GM12878 (cell line): ENCODE data around the gene ZBTB32. TPM values are rescaled to one million over a fixed set of nuclear protein-coding genes. Genes with fewer than 3 reads are reported as not detected.

Experiments
- ATAC-seq: fragments of 200-7000 bp; cut with Tn5 transposase; 3 replicates; pipeline ENCODE4 v1.9.1; 2020; ENCODE audit warnings: mild to moderate bottlenecking, moderate library complexity
- BruUV-seq: library from RNA; stranded (reverse); fragments of 400-500 nt; replicated peaks from 2 replicates; lab custom pipeline; 2021; lab: Mats Ljungman, UMichigan
- CTCF ChIA-PET: fragments of 300-600 bp; sonication (Branson Sonifier 250); formaldehyde crosslinking; extraction: SDS; loops from one replicate; lab custom pipeline; 2021; ENCODE audit warnings: inconsistent platforms; lab: Yijun Ruan, JAX
- POLR2A ChIA-PET: fragments of 350-600 bp; formaldehyde crosslinking; extraction: SDS; loops from one replicate; lab custom pipeline; 2021; ENCODE audit warnings: inconsistent platforms; lab: Charles Lee
- RAD21 ChIA-PET: fragments of 300-600 bp; sonication (Branson Sonifier 250); formaldehyde crosslinking; loops from one replicate; lab custom pipeline; 2023; ENCODE audit warnings: antibody characterized with exemption; ENCODE audit not compliant: unreplicated experiment; lab: Charles Lee
- SMC1A ChIA-PET: fragments of 300-600 bp; sonication (Branson Sonifier 250); formaldehyde crosslinking; loops from one replicate; lab custom pipeline; 2023; ENCODE audit not compliant: unreplicated experiment, uncharacterized antibody; lab: Charles Lee
- DNase-seq: peaks from one replicate; pipeline ENCODE4 v3.0.0-alpha.2; 2011; ENCODE audit warnings: low read depth, low spot score
- FAIRE-seq: peaks from 3 replicates; lab custom pipeline; 2011; peaks lifted over from hg19 to GRCh38; lab: Jason Lieb, UNC
- H2AFZ ChIP-seq: 2 replicates; pipeline ENCODE4 v1.6.0; 2011; ENCODE audit warnings: low read depth, low read length, control low read depth; ENCODE audit not compliant: control insufficient read depth
- H3K27ac ChIP-seq: 2 replicates; pipeline ENCODE4 v1.5.1; 2011; ENCODE audit warnings: control low read depth; ENCODE audit not compliant: control insufficient read depth, insufficient read depth
- H3K27me3 ChIP-seq, 2 experiments: replicated peaks in 1 of 2; 2 replicates each; pipeline versions ENCODE4 v1.6.0 to v1.6.1; 2011; ENCODE audit warnings: low read length in 1 of 2; ENCODE audit not compliant: control insufficient read depth in 2 of 2, insufficient read depth in 2 of 2
- H3K36me3 ChIP-seq, 2 experiments: 2 replicates each; pipeline ENCODE4 v1.5.1; 2011; ENCODE audit warnings: low read length in 1 of 2; ENCODE audit not compliant: control insufficient read depth in 2 of 2, insufficient read depth in 2 of 2
- H3K4me1 ChIP-seq: 2 replicates; pipeline ENCODE4 v1.6.1; 2011; ENCODE audit warnings: mild to moderate bottlenecking, low read length, moderate library complexity, mixed read lengths; ENCODE audit not compliant: control insufficient read depth, insufficient read depth
- H3K4me2 ChIP-seq: 2 replicates; pipeline ENCODE4 v1.6.0; 2011; ENCODE audit warnings: control low read depth; ENCODE audit not compliant: control insufficient read depth, insufficient read depth
- H3K4me3 ChIP-seq: fragments of 200-600 bp; sonication (generic); 2 replicates; pipeline ENCODE4 v1.5.1; 2016
- H3K79me2 ChIP-seq: 2 replicates; pipeline ENCODE4 v1.6.0; 2011; ENCODE audit warnings: low read length; ENCODE audit not compliant: control insufficient read depth, insufficient read depth
- H3K9ac ChIP-seq: 2 replicates; pipeline ENCODE4 v1.8.0; 2011; ENCODE audit warnings: low read length, control low read depth, mixed read lengths; ENCODE audit not compliant: control insufficient read depth, insufficient read depth
- H3K9me3 ChIP-seq: replicated peaks from 3 replicates; pipeline ENCODE4 v1.5.1; 2011; ENCODE audit warnings: mild to moderate bottlenecking, low read length; ENCODE audit not compliant: control insufficient read depth, insufficient read depth
- H4K20me1 ChIP-seq: 2 replicates; pipeline ENCODE4 v1.6.0; 2011; ENCODE audit not compliant: control insufficient read depth, insufficient read depth
- CBX5 ChIP-seq: sonication (generic); IDR thresholded peaks from 2 replicates; pipeline ENCODE4 v1.6.1; 2016; ENCODE audit warnings: low read depth, moderate library complexity, mild to moderate bottlenecking, inconsistent platforms
- CREB1 ChIP-seq: IDR thresholded peaks from 2 replicates; pipeline ENCODE4 v1.6.1; 2012; ENCODE audit warnings: low read depth, mild to moderate bottlenecking, inconsistent platforms
- CREM ChIP-seq: IDR thresholded peaks from 2 replicates; pipeline ENCODE4 v1.6.1; 2014; ENCODE audit warnings: antibody characterized with exemption, low read depth
- EED ChIP-seq: sonication (generic); IDR thresholded peaks from 2 replicates; pipeline ENCODE4 v1.6.1; 2016; ENCODE audit warnings: antibody characterized with exemption, low read depth
- IKZF2 ChIP-seq, 2 experiments: fragments of 450-650 bp; IDR thresholded peaks; 2 replicates each; pipeline ENCODE4 v1.6.1; 2017; ENCODE audit warnings: mild to moderate bottlenecking in 2 of 2, moderate library complexity in 2 of 2
- KAT2A ChIP-seq: conservative IDR thresholded peaks from 2 replicates; pipeline ENCODE4 v1.6.1; 2011; ENCODE audit warnings: low read depth, low read length; ENCODE audit not compliant: control insufficient read depth
- SP1 ChIP-seq: IDR thresholded peaks from one replicate; pipeline ENCODE4 v1.6.1; 2011; ENCODE audit warnings: low read depth, low read length
- SPI1 ChIP-seq: IDR thresholded peaks from 2 replicates; pipeline ENCODE4 v1.6.1; 2011; ENCODE audit warnings: low read depth, mild to moderate bottlenecking, low read length, moderate library complexity, borderline replicate concordance; ENCODE audit not compliant: insufficient read depth
- WRNIP1 ChIP-seq: IDR thresholded peaks from 2 replicates; pipeline ENCODE4 v1.6.1; 2011; ENCODE audit warnings: low read depth, low read length, improper control_type of control experiment, borderline replicate concordance
- WGBS: methylation state at CpG from one replicate; pipeline ENCODE4 v1.1.6; 2016; ENCODE audit warnings: low lambda C conversion rate; ENCODE audit not compliant: insufficient replicate concordance, insufficient coverage; ENCODE audit errors: missing lambda C conversion rate; 5-methylcytosine and 5-hydroxymethylcytosine counted together
- in situ Hi-C: fragments of 300-500 bp; cut with MboI; formaldehyde crosslinking; loops from 9 replicates; pipeline ENCODE4 v1.14.3; 2018; ENCODE audit warnings: mixed read lengths
- intact Hi-C: fragments of 100-400 bp; cut with micrococcal nuclease; formaldehyde crosslinking; loops from one replicate; pipeline ENCODE4 v1.14.2; 2022; ENCODE audit not compliant: unreplicated experiment
- polyA plus RNA-seq, 11 experiments: library from polyadenylated mRNA; depleted of rRNA in 4 of 11; unstranded in 6 of 11; stranded (reverse) in 5 of 11; fragments of >200 nt; fragmentation: Nextera tagmentation in 4 of 11; fragmentation: Illumina TruSeq in 1 of 11; extraction: Ambion mirVana in 4 of 11; extraction: Trizol in 1 of 11; gene quantifications; 1 replicate in 1 of 11; 2 replicates in 10 of 11; pipeline versions ENCODE4 v1.2.1 to v1.2.3, GENCODE V29; 2011 to 2016; ENCODE audit warnings: inconsistent platforms in 2 of 11, missing spikeins in 2 of 11, low read depth in 1 of 11
- total RNA-seq, 4 experiments: library from RNA; depleted of rRNA in 3 of 4; stranded (reverse); fragments of >200 nt in 3 of 4; fragmentation: Illumina TruSeq in 1 of 4; extraction: Trizol in 1 of 4; gene quantifications; 2 replicates each; pipeline versions ENCODE4 v1.2.1 to v1.2.3, GENCODE V29; 2013 to 2021
- TF ChIP-seq, protein P1 (sequence below): fragments of 450-650 bp; IDR thresholded peaks from 2 replicates; pipeline ENCODE4 v1.6.1; 2016; ENCODE audit warnings: mild to moderate bottlenecking
- TF ChIP-seq, protein P2 (sequence below): IDR thresholded peaks from 2 replicates; pipeline ENCODE4 v1.6.1; 2011; ENCODE audit warnings: borderline replicate concordance, low read depth, mild to moderate bottlenecking, moderate library complexity, low read length; ENCODE audit not compliant: insufficient read depth, poor library complexity, severe bottlenecking
- TF ChIP-seq, protein P3 (sequence below): fragments of 150-350 bp; IDR thresholded peaks from 2 replicates; pipeline ENCODE4 v1.6.1; 2016; ENCODE audit warnings: low read depth, low read length

The ZBTB32 gene
- total and polyA plus RNA-seq, 10 of the 15 experiments (the other 5 are each of a cell fraction or from before 2014, with no cell fraction given), result 1.0 to 46.7 (median 16.0) TPM

DNA sequence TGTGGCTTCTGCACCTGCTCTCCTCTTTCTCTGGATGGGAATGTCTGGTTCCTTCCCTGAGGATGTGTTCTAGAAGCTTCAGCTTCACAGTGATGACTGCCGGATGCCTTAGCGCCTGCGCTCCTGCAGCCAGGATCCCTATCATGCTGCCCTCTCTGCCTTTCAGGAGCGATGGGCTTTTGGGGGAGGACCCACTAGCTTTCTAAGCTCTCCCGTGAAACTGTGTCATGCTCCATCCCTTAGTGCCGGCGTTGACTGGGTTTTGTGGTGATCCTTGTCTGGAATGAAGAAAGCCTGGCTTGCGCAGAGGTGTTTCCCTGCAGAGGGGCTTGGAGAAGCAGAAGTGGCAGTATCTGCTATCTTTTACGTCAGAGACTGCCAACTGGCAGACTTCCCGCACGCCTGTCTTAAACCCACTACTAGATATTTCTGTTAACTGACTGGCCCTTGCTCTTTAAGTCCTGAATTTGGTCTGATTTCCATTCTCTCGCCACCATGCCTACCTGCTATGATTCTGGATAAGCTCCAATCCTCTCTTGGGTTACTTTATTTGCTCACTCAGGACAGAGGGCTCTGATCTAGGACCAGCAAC, 9.6 kb downstream of the ZBTB32 start:
- H3K9ac ChIP-seq, result peak overlapping the region; percentile 77
- POLR2A ChIA-PET, result interaction anchor here (0.5 to 12.1 kb wide), 9 partner anchors 15 to 489 kb away, joined by 3 to 516 read pairs (median 5); partner anchors contain the start of genes IGFLR1, LIN37, NFKBID and PSENEN
- H3K27me3 ChIP-seq, result no peaks in the 10 kb centered on the region
- H3K9me3 ChIP-seq, result no peaks in the 10 kb centered on the region
- FAIRE-seq (no peak), DNase-seq (no peak), ATAC-seq (no peak)
- H3K36me3 ChIP-seq, result no peaks in the 10 kb centered on the region; a peak in 1 of 4 replicates
- SMC1A ChIA-PET, result interaction anchor here (0.7 to 6.3 kb wide), 8 partner anchors 16 to 337 kb away, joined by 3 to 375 read pairs (median 4); partner anchors contain the start of genes PSENEN, U2AF1L4 and ZBTB32
- H4K20me1 ChIP-seq, result no peaks in the 10 kb centered on the region
- TF ChIP-seq, protein P1, sequence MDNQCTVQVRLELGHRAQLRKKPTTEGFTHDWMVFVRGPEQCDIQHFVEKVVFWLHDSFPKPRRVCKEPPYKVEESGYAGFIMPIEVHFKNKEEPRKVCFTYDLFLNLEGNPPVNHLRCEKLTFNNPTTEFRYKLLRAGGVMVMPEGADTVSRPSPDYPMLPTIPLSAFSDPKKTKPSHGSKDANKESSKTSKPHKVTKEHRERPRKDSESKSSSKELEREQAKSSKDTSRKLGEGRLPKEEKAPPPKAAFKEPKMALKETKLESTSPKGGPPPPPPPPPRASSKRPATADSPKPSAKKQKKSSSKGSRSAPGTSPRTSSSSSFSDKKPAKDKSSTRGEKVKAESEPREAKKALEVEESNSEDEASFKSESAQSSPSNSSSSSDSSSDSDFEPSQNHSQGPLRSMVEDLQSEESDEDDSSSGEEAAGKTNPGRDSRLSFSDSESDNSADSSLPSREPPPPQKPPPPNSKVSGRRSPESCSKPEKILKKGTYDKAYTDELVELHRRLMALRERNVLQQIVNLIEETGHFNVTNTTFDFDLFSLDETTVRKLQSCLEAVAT, result no peak
- TF ChIP-seq SPI1 (peak; percentile 54; the same call in 1 of the 2 replicates), SP1 (no peak), KAT2A (no peak), IKZF2 (IDR thresholded peaks at IDR 0.05) (peak in 1 of 2 experiments; percentile 8; a peak in 1 of 4 replicates), CBX5 (no peak), EED (peak; percentile 17; the same call in 1 of the 2 replicates), CREM (peak; percentile 30; the same call in 1 of the 2 replicates), WRNIP1 (0 out of 2 replicates have a peak, but pooled peaks have one; percentile 13), CREB1 (0 out of 2 replicates have a peak, but pooled peaks have one; percentile 41)
- TF ChIP-seq, protein P2, sequence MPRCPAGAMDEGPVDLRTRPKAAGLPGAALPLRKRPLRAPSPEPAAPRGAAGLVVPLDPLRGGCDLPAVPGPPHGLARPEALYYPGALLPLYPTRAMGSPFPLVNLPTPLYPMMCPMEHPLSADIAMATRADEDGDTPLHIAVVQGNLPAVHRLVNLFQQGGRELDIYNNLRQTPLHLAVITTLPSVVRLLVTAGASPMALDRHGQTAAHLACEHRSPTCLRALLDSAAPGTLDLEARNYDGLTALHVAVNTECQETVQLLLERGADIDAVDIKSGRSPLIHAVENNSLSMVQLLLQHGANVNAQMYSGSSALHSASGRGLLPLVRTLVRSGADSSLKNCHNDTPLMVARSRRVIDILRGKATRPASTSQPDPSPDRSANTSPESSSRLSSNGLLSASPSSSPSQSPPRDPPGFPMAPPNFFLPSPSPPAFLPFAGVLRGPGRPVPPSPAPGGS, result no peak
- TF ChIP-seq, protein P3, sequence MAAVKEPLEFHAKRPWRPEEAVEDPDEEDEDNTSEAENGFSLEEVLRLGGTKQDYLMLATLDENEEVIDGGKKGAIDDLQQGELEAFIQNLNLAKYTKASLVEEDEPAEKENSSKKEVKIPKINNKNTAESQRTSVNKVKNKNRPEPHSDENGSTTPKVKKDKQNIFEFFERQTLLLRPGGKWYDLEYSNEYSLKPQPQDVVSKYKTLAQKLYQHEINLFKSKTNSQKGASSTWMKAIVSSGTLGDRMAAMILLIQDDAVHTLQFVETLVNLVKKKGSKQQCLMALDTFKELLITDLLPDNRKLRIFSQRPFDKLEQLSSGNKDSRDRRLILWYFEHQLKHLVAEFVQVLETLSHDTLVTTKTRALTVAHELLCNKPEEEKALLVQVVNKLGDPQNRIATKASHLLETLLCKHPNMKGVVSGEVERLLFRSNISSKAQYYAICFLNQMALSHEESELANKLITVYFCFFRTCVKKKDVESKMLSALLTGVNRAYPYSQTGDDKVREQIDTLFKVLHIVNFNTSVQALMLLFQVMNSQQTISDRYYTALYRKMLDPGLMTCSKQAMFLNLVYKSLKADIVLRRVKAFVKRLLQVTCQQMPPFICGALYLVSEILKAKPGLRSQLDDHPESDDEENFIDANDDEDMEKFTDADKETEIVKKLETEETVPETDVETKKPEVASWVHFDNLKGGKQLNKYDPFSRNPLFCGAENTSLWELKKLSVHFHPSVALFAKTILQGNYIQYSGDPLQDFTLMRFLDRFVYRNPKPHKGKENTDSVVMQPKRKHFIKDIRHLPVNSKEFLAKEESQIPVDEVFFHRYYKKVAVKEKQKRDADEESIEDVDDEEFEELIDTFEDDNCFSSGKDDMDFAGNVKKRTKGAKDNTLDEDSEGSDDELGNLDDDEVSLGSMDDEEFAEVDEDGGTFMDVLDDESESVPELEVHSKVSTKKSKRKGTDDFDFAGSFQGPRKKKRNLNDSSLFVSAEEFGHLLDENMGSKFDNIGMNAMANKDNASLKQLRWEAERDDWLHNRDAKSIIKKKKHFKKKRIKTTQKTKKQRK, result no peak
- H3K79me2 ChIP-seq, result peaks cover 58% of the 10 kb centered on the region
- peaks cover 45% of the 10 kb centered on the region for H3K4me1 ChIP-seq
- RAD21 ChIA-PET, result interaction anchor here (0.7 to 6.3 kb wide), 9 partner anchors 15 to 217 kb away, joined by 3 to 430 read pairs (median 9); partner anchors contain the start of genes COX6B1, IGFLR1, LIN37 and ZBTB32
- peak overlapping the region; percentile 99 for H3K4me2 ChIP-seq
- WGBS, result under 1% methylated on average over 12 of the region's 12 CpGs
- CTCF ChIA-PET, result interaction anchor here (0.8 to 7.3 kb wide), 10 partner anchors 12 to 205 kb away, joined by 3 to 271 read pairs (median 6); partner anchors contain the start of genes IGFLR1, PSENEN and U2AF1L4
- in situ Hi-C loops, result no loop called here
- H3K4me3 ChIP-seq, result peak overlapping the region; percentile 82
- intact Hi-C loops, result loop anchor here (5.0 kb wide), 1 partner anchor 188 kb away; the partner anchor contains the start of genes HCST and NFKBID
- BruUV-seq, result TSS peak; percentile 35
- peak overlapping the region; percentile 95 for H3K27ac ChIP-seq
- no peak overlapping the region for H2AFZ ChIP-seq
